ENCODE measurements around the gene MXRA7.

DNA sequence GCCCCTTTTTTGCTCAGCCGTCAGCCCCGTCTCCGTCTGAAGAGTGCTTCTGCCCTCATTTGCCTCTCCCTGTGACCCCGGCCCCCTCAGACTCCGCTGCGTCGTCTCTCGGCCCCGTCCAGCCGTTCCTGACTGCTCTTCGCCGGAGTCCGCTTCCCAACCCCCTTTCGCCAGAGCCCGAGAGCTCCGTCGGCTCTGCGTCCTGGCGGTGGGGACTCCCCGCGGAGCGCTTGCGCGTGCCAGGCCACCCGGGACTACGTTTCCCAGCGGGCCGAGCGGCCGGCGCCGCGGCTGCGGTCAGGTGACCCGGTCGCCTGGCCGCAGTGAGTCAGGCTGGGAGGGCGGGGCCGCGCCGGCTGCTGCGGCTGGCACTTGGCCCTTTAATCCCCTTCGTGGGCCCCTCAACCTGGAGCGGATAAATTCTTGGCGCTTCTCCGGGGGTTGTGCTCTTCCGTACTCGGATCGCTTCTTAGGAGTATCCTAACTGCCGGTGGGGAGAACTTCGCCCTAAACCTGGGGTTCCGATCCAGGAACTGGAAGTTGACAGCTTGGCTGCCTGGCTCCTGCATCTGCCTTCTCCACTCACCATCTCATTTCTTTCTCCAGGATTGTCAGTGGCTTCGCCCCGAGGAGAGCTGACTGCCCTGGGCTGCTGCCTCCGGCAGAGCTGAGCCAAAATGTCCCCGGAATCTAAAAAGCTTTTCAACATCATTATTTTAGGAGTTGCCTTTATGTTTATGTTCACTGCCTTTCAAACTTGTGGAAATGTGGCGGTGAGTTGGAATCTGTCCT, 27.1 kb upstream of the MXRA7 start, which contains the start of gene MFSD11:
- TF ChIP-seq POLR2A (IDR thresholded peaks at IDR 0.05), result peak; percentile 41
- TF ChIP-seq, protein P1, sequence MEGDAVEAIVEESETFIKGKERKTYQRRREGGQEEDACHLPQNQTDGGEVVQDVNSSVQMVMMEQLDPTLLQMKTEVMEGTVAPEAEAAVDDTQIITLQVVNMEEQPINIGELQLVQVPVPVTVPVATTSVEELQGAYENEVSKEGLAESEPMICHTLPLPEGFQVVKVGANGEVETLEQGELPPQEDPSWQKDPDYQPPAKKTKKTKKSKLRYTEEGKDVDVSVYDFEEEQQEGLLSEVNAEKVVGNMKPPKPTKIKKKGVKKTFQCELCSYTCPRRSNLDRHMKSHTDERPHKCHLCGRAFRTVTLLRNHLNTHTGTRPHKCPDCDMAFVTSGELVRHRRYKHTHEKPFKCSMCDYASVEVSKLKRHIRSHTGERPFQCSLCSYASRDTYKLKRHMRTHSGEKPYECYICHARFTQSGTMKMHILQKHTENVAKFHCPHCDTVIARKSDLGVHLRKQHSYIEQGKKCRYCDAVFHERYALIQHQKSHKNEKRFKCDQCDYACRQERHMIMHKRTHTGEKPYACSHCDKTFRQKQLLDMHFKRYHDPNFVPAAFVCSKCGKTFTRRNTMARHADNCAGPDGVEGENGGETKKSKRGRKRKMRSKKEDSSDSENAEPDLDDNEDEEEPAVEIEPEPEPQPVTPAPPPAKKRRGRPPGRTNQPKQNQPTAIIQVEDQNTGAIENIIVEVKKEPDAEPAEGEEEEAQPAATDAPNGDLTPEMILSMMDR (IDR thresholded peaks at IDR 0.05), result no peak
